Heart right ventricle (tissue), 16 donors: ENCODE results near the gene ADA. TPM values are rescaled to one million over a fixed set of nuclear protein-coding genes. Genes with fewer than 3 reads are reported as not detected.

Experiments used
- ATAC-seq, 8 donors: fragments of 200-7000 bp; cut with Tn5 transposase; one replicate each; pipeline ENCODE4 v1.9.1; 2020; ENCODE audit warnings: mild to moderate bottlenecking in 8 of 8, moderate library complexity in 8 of 8, moderate number of reproducible peaks in 1 of 8
- DNase-seq, 2 donors: peaks; one replicate each; pipeline ENCODE4 v3.0.0-alpha.2; 2020
- H3K27ac ChIP-seq, 10 donors: fragments of 200-600 bp; sonication (generic) in 2 of 10; one replicate each; pipeline versions ENCODE4 v1.5.0 to v1.8.0; 2020 to 2022; ENCODE audit warnings: mild to moderate bottlenecking in 3 of 10
- H3K27me3 ChIP-seq, 7 donors: fragments of 200-600 bp; one replicate each; pipeline ENCODE4 v1.8.0; 2021 to 2022; ENCODE audit warnings: mild to moderate bottlenecking in 2 of 7
- H3K36me3 ChIP-seq, 9 donors: fragments of 200-600 bp; sonication (generic) in 1 of 9; one replicate each; pipeline versions ENCODE4 v1.5.0 to v1.8.0; 2020 to 2022; ENCODE audit warnings: mild to moderate bottlenecking in 2 of 9
- H3K4me1 ChIP-seq, 9 donors: fragments of 200-600 bp; sonication (generic) in 1 of 9; one replicate each; pipeline versions ENCODE4 v1.5.0 to v1.8.0; 2020 to 2022; ENCODE audit warnings: mild to moderate bottlenecking in 4 of 9
- H3K4me3 ChIP-seq, 10 donors: fragments of 200-600 bp; sonication (generic) in 2 of 10; one replicate each; pipeline versions ENCODE4 v1.5.0 to v1.8.0; 2020 to 2022; ENCODE audit warnings: mild to moderate bottlenecking in 7 of 10, moderate library complexity in 2 of 10
- H3K9me3 ChIP-seq, 11 donors: fragments of 200-600 bp in 10 of 11; sonication (generic) in 2 of 11; one replicate each; pipeline versions ENCODE4 v1.5.0 to v1.8.0; 2013 to 2022; ENCODE audit warnings: mild to moderate bottlenecking in 2 of 11, control low read depth in 1 of 11, moderate library complexity in 1 of 11
- WGBS, 2 donors: extraction: QIAGEN DNeasy Blood & Tissue Kit; methylation state at CpG; one replicate each; pipeline ENCODE4 v1.1.7; 2013; ENCODE audit warnings: inconsistent platforms in 1 of 2; 5-methylcytosine and 5-hydroxymethylcytosine counted together
- intact Hi-C, 10 donors: fragments of 100-400 bp; cut with DNase I; formaldehyde crosslinking; loops; one replicate each; pipeline versions ENCODE4 v1.11.1 to v1.14.2; 2022
- polyA plus RNA-seq, 2 donors: library from polyadenylated mRNA; stranded (reverse); fragments of 200-250 nt; gene quantifications; one replicate each; pipeline ENCODE4 v1.2.3, GENCODE V29; 2013
- total RNA-seq, 10 donors: library from RNA; stranded (reverse); fragmentation: NEBNext Ultra II Directional in 3 of 10; extraction: Animal tissue kit (Norgen Biotek cat#: 25700) in 3 of 10; gene quantifications; one replicate each; pipeline versions ENCODE4 v1.2.1 to v1.2.4, GENCODE V29; 2021 to 2023
- TF ChIP-seq, protein P1 (sequence below), 9 donors: fragments of 200-600 bp; sonication (generic) in 2 of 9; IDR thresholded peaks; one replicate each; pipeline versions ENCODE4 v1.5.0 to v1.8.0; 2021 to 2022; ENCODE audit warnings: antibody characterized with exemption in 9 of 9, mild to moderate bottlenecking in 5 of 9, moderate library complexity in 1 of 9
- donor health status: Arrhythmogenic right ventricular cardiomyopathy.
- donor health status: ischemic (EF 13 %, LVEDD 7.1; RV severe dilation, severe dysfunction).
- donor health status: healthy with polysubstance abuse.
- donor health status: DM: no; HTN: yes; CAD: no.
- donor health status: DM: no; HTN: no; CAD: no.
- donor health status: ischemic (EF 25% LVEDD 6.9; RV normal size, moderate dysfunction).
- donor health status: ischemic (EF 25% LVEDD 5.7; RV mildly dilated, moderate dysfunction).
- donor health status: healthy.
- donor health status: DM: yes; HTN: yes; CAD: no.
- donor health status: Ischemic cardiomyopathy.
- donor health status: ischemic (EF 35%, LVEDD 5.7; RV mildly dilated, moderate dysfunction).
- donor health status: nonischemic (EF 11% LVEDD 7.7; RV severe dilation, severe dysfunction).
- donor health status: DM: yes; HTN: yes; CAD: no.
- donor health status: PGD.
- donor health status: ischemic (EF 29% LVEDD 5.4; RV normal size, mild dysfunction).
- donor health status: nonischemic (EF 23%, LVEDD 6.1; RV moderate dilation, normal function).

ADA gene
- total and polyA plus RNA-seq, 12 donors = 1.6 to 18.3 (median 5.1) TPM

DNA sequence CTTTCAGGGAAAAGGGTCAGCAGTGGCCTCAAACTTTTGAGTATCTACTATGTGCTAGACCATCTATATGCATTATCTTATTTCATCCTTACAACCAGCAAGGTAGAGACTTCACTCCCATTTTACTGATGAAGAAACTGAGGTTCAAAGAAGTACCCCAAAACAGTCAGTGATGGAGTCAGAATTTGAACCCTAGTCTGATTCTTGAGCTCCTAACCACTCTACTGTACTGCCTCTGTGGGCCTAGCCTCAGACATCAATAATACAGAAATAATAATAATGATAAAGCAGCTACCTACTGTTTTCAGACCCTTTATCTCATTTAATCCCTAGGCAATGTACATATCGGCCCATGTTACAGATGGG is 8.4 kb downstream of the ADA start:
- H3K4me3 ChIP-seq = peak overlapping the region in 5 of 10 donors; percentile 16 to 37 (median 25)
- no peaks in the 10 kb centered on the region for H3K27me3 ChIP-seq
- ATAC-seq (no peak), DNase-seq (no peak)
- H3K36me3 ChIP-seq = peaks cover 0 to 12% (median 0%) of the 10 kb centered on the region in 9 donors
- H3K4me1 ChIP-seq = peaks cover 27 to 73% (median 60%) of the 10 kb centered on the region in 9 donors
- H3K9me3 ChIP-seq = peaks cover 0 to 5% (median 0%) of the 10 kb centered on the region in 11 donors
- 38 to 54% methylated on average over 1 of the region's 1 CpG for WGBS, 2 donors
- H3K27ac ChIP-seq = peak overlapping the region; percentile 63 to 91 (median 83)
- TF ChIP-seq, protein P1, sequence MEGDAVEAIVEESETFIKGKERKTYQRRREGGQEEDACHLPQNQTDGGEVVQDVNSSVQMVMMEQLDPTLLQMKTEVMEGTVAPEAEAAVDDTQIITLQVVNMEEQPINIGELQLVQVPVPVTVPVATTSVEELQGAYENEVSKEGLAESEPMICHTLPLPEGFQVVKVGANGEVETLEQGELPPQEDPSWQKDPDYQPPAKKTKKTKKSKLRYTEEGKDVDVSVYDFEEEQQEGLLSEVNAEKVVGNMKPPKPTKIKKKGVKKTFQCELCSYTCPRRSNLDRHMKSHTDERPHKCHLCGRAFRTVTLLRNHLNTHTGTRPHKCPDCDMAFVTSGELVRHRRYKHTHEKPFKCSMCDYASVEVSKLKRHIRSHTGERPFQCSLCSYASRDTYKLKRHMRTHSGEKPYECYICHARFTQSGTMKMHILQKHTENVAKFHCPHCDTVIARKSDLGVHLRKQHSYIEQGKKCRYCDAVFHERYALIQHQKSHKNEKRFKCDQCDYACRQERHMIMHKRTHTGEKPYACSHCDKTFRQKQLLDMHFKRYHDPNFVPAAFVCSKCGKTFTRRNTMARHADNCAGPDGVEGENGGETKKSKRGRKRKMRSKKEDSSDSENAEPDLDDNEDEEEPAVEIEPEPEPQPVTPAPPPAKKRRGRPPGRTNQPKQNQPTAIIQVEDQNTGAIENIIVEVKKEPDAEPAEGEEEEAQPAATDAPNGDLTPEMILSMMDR (IDR thresholded peaks at IDR 0.05) = no peak
- intact Hi-C loops = no loop called here

DNA sequence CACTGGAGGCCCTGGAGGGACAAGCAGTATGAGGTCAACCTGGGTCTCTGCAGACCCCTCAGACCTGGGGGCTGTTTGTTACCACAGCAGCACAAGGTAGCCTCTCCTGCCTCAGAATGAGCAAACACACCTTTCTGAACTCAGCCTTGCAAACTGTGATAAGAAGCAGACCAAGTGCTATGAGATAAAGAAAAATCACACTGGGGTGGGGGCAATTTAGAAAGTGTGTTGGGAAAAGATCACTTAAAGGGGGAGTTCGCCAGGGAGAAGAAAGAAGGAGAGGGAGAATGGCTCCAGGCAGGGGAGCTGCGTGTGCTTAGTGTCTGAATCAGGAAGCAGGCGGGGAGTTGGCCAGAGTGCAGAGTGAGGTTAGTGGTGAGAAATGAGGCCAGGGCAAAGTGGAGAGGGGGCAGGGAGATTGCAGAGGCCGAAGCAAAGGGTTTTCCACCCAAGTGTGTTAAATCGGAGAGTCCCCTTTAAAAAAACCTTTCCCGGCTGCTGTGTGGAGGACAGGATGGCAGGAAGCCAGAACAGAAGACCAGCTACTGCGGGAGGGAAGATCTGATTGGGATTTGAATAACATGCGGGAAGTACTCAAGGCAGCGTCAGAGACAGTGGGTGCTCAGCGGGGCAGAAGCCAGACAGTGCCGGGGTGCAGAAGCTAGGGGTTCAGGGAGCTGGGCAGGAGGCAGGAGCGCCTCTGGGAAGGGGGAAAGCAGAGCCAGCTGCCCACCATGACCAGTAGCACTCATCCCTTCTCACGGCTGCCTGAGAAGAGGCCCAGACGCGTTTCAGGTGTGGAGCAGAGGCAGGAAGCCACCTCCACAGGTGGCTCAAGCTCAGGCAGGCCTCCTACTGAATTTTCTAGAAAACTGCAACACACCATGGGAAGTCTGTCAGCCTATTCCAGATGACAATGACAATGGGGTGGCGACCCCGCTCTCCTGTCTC is 9.0 kb downstream of the ADA start:
- 15 to 19% methylated on average over 17 of the region's 17 CpGs for WGBS, 2 donors
- peaks cover 0 to 7% (median 0%) of the 10 kb centered on the region in 9 donors for H3K36me3 ChIP-seq
- peak; percentile 68 to 77 for DNase-seq
- H3K27me3 ChIP-seq = no peaks in the 10 kb centered on the region
- H3K9me3 ChIP-seq = peaks cover 0 to 5% (median 0%) of the 10 kb centered on the region in 11 donors
- intact Hi-C loops = no loop called here
- peak; percentile 45 to 72 (median 68) for ATAC-seq
- peak overlapping the region; percentile 63 to 91 (median 83) for H3K27ac ChIP-seq
- TF ChIP-seq, protein P1 (IDR thresholded peaks at IDR 0.05) = no peak
- H3K4me1 ChIP-seq = peaks cover 27 to 78% (median 64%) of the 10 kb centered on the region in 9 donors
- H3K4me3 ChIP-seq = peak overlapping the region in 9 of 10 donors; percentile 10 to 37 (median 21)

DNA sequence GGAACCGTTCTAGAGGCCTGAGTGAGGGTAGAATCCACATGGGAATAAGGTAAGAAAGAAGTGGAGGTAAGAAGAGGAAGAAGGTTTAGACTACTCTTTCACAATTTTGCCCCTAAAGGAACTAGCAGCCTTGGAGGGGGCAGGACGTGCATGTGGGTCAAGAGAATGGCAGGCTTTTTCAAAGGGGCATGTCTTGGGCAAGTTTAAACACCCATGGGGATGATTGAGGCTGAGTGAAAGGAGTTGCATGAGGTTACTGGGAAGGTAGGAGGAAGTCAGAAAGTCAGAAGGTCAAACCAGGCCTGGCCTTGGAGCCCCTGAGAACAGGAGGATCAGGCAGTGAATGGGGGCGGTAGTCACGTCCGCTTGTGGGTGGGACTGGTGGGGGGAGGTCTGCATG is 10.2 kb downstream of the ADA start:
- Histone ChIP-seq H3K4me1 (peaks cover 23 to 76% (median 62%) of the 10 kb centered on the region in 9 donors), H3K27me3 (no peaks in the 10 kb centered on the region), H3K4me3 (no peak overlapping the region), H3K36me3 (peaks cover 0 to 1% (median 0%) of the 10 kb centered on the region in 9 donors), H3K27ac (peak overlapping the region in 3 of 10 donors; percentile 83 to 90 (median 85)), H3K9me3 (peaks cover 0 to 5% (median 0%) of the 10 kb centered on the region in 11 donors)
- intact Hi-C loops = no loop called here
- WGBS, 2 donors = 84 to 93% methylated on average over 5 of the region's 5 CpGs
- TF ChIP-seq, protein P1 (IDR thresholded peaks at IDR 0.05) = no peak
- ATAC-seq (no peak), DNase-seq (no peak)

DNA sequence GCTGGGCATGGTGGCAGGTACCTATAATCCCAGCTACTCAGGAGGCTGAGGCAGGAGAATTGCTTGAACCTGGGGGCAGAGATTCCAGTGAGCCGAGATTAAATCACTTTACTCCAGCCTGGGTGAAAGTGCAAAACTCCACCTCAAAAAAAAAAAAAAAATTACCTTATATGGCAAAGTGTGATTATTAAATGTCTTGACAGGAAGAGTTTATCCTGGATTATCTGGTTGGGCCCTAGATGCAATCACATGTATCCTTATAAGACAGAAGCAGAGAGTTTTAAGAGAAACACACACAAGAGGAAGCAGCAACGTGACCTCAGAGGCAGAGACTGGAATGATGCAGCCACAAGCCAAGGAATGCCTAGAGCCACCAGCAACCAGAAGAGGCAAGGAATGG is 11.0 kb downstream of the ADA start:
- ATAC-seq = no peak
- intact Hi-C loops = no loop called here
- TF ChIP-seq, protein P1 (IDR thresholded peaks at IDR 0.05) = no peak
- Histone ChIP-seq H3K9me3 (peaks cover 0 to 5% (median 0%) of the 10 kb centered on the region in 11 donors), H3K27me3 (no peaks in the 10 kb centered on the region), H3K4me3 (no peak overlapping the region), H3K4me1 (peaks cover 19 to 76% (median 60%) of the 10 kb centered on the region in 9 donors), H3K36me3 (peaks cover 0 to 9% (median under 1%) of the 10 kb centered on the region in 9 donors), H3K27ac (peak overlapping the region in 2 of 10 donors; percentile 15 to 85)
- no peak for DNase-seq
- 95 to 97% methylated on average over 2 of the region's 2 CpGs for WGBS, 2 donors
